K562 (cell line): ENCODE data around the gene POT1. TPM values are rescaled to one million over a fixed set of nuclear protein-coding genes. Genes with fewer than 3 reads are reported as not detected.

Experiments
- ATAC-seq: fragments of 200-7000 bp; cut with Tn5 transposase; 3 replicates; pipeline ENCODE4 v1.9.1; 2020; ENCODE audit warnings: moderate library complexity
- BruUV-seq: library from RNA; stranded (reverse); fragments of 400-500 nt; replicated peaks from 2 replicates; lab custom pipeline; 2021; lab: Mats Ljungman, UMichigan
- CTCF ChIA-PET: fragments of 300-600 bp; formaldehyde crosslinking; extraction: SDS; loops from one replicate; lab custom pipeline; 2021; ENCODE audit warnings: low intra/inter-chr PET ratio; lab: Yijun Ruan, JAX
- POLR2A ChIA-PET: fragments of 300-600, 350-650 bp; sonication (Branson Sonifier 250); formaldehyde crosslinking; extraction: SDS; loops from one replicate; lab custom pipeline; 2021; ENCODE audit warnings: antibody characterized with exemption, inconsistent platforms; lab: Yijun Ruan, JAX
- DNase-seq, 4 experiments: peaks; one replicate each; pipeline versions ENCODE4 v3.0.0 to v3.0.0-alpha.2; 2011 to 2018; ENCODE audit warnings: low spot score in 3 of 4, mixed read lengths in 3 of 4; ENCODE audit errors: extremely low read depth in 1 of 4
- FAIRE-seq: peaks from 2 replicates; lab custom pipeline; 2011; peaks lifted over from hg19 to GRCh38; lab: Jason Lieb, UNC
- H2AFZ ChIP-seq: 2 replicates; pipeline ENCODE4 v1.6.0; 2011; ENCODE audit warnings: low read depth, low read length, control low read depth, inconsistent platforms
- H3K27ac ChIP-seq: fragments of 200-600 bp; 3 replicates; pipeline ENCODE4 v1.8.0; 2011; ENCODE audit warnings: low read depth, mild to moderate bottlenecking, control low read depth, inconsistent platforms, low read length, moderate library complexity, mixed read lengths; ENCODE audit errors: extremely low read depth
- H3K27me3 ChIP-seq, 2 experiments: fragments of 300-600 bp in 1 of 2; 2 replicates in 1 of 2; 3 replicates in 1 of 2; pipeline versions ENCODE4 v1.6.0 to v1.8.0; 2011; ENCODE audit warnings: inconsistent platforms in 2 of 2, low read length in 2 of 2, mild to moderate bottlenecking in 1 of 2, mixed read lengths in 1 of 2, moderate library complexity in 1 of 2; ENCODE audit not compliant: control insufficient read depth in 2 of 2, insufficient read depth in 2 of 2
- H3K36me3 ChIP-seq: fragments of 300-600 bp; 3 replicates; pipeline ENCODE4 v1.8.0; 2011; ENCODE audit warnings: mild to moderate bottlenecking, low read length, inconsistent platforms; ENCODE audit not compliant: control insufficient read depth, insufficient read depth
- H3K4me1 ChIP-seq, 2 experiments: fragments of 200-600 bp in 1 of 2; replicated peaks in 1 of 2; 2 replicates in 1 of 2; 3 replicates in 1 of 2; pipeline versions ENCODE4 v1.5.1 to v1.8.0; 2011; ENCODE audit warnings: inconsistent platforms in 2 of 2, low read length in 2 of 2, mild to moderate bottlenecking in 1 of 2, mixed read lengths in 1 of 2, moderate library complexity in 1 of 2; ENCODE audit not compliant: control insufficient read depth in 2 of 2, insufficient read depth in 2 of 2
- H3K4me2 ChIP-seq: 2 replicates; pipeline ENCODE4 v1.6.1; 2011; ENCODE audit warnings: low read length, control low read depth, inconsistent platforms, mixed read lengths; ENCODE audit not compliant: insufficient read depth
- H3K4me3 ChIP-seq: fragments of 200-600 bp; sonication (generic), shearing (Covaris generic); 2 replicates; pipeline ENCODE4 v1.5.1; 2016; ENCODE audit warnings: control low read depth, inconsistent platforms
- H3K79me2 ChIP-seq: fragments of 200-600 bp; 3 replicates; pipeline ENCODE4 v1.8.0; 2011; ENCODE audit warnings: low read length, inconsistent platforms; ENCODE audit not compliant: control insufficient read depth, insufficient read depth
- H3K9ac ChIP-seq, 2 experiments: 2 replicates each; pipeline versions ENCODE4 v1.6.0 to v1.6.1; 2011; ENCODE audit warnings: low read depth in 2 of 2, low read length in 2 of 2, control low read depth in 1 of 2, inconsistent platforms in 1 of 2, mild to moderate bottlenecking in 1 of 2, mixed read lengths in 1 of 2; ENCODE audit not compliant: insufficient read depth in 1 of 2
- H3K9me1 ChIP-seq: one replicate; pipeline ENCODE4 v1.6.0; 2011; ENCODE audit warnings: inconsistent platforms, mild to moderate bottlenecking, low read length, moderate library complexity; ENCODE audit not compliant: control insufficient read depth, insufficient read depth
- H3K9me3 ChIP-seq: replicated peaks from 2 replicates; pipeline ENCODE4 v1.5.1; 2011; ENCODE audit warnings: low read depth, low read length, inconsistent platforms; ENCODE audit not compliant: control insufficient read depth, insufficient read depth
- H4K20me1 ChIP-seq: replicated peaks from 2 replicates; pipeline ENCODE4 v1.6.1; 2011; ENCODE audit warnings: low read length, inconsistent platforms, mixed read lengths; ENCODE audit not compliant: control insufficient read depth, insufficient read depth
- BRD4 ChIP-seq: fragments of 200-600 bp; sonication (generic); IDR thresholded peaks from 2 replicates; pipeline ENCODE4 v1.6.1; 2017; ENCODE audit warnings: inconsistent platforms
- CHD4 ChIP-seq: fragments of 200-600 bp; sonication (generic); IDR thresholded peaks from 3 replicates; pipeline ENCODE4 v1.6.1; 2012; ENCODE audit warnings: low read depth, mild to moderate bottlenecking, mixed read lengths, low read length, inconsistent platforms; ENCODE audit not compliant: insufficient read depth, insufficient replicate concordance, poor library complexity, severe bottlenecking
- EHMT2 ChIP-seq: fragments of 450-650 bp; IDR thresholded peaks from 2 replicates; pipeline ENCODE4 v1.6.1; 2018; ENCODE audit warnings: antibody characterized with exemption
- ID3 ChIP-seq, 2 experiments: fragments of 250-450 bp in 1 of 2; fragments of 450-650 bp in 1 of 2; sonication (Bioruptor Pico) in 1 of 2; IDR thresholded peaks; 2 replicates each; pipeline versions ENCODE4 v1.6.1 to v1.8.0; 2016 to 2021; ENCODE audit warnings: mild to moderate bottlenecking in 2 of 2, moderate library complexity in 2 of 2, missing compliant biosample characterization in 1 of 2, missing genetic modification characterization in 1 of 2
- MAX ChIP-seq: sonication (generic); formaldehyde crosslinking; IDR thresholded peaks from 2 replicates; pipeline ENCODE4 v1.9.0; 2022; ENCODE audit warnings: mild to moderate bottlenecking, missing genetic modification reagents
- MLX ChIP-seq, 2 experiments: fragments of 450-650 bp in 1 of 2; sonication (generic) in 1 of 2; formaldehyde crosslinking; conservative IDR thresholded peaks; 2 replicates each; pipeline versions ENCODE4 v1.4.0 to v1.8.1; 2020 to 2022; ENCODE audit warnings: mild to moderate bottlenecking in 1 of 2, missing genetic modification reagents in 1 of 2
- MTA2 ChIP-seq: fragments of 450-650 bp; IDR thresholded peaks from 2 replicates; pipeline ENCODE4 v1.6.1; 2016; ENCODE audit warnings: low read depth
- NFYB ChIP-seq: IDR thresholded peaks from 2 replicates; pipeline ENCODE4 v1.6.1; 2011; ENCODE audit warnings: mild to moderate bottlenecking, moderate library complexity; ENCODE audit not compliant: insufficient read length; ENCODE audit errors: extremely low read depth
- NR2F6 ChIP-seq: fragments of 450-650 bp; formaldehyde crosslinking; IDR thresholded peaks from 2 replicates; pipeline ENCODE4 v1.4.0; 2020; ENCODE audit warnings: mild to moderate bottlenecking
- PCBP1 ChIP-seq: fragments of 200-400 bp; formaldehyde crosslinking; IDR thresholded peaks from 2 replicates; pipeline ENCODE4 v1.6.1; 2018; ENCODE audit warnings: mild to moderate bottlenecking, low read depth, low read length; ENCODE audit not compliant: poor library complexity, severe bottlenecking
- RBM34 ChIP-seq: fragments of 200-400 bp; formaldehyde crosslinking; IDR thresholded peaks from 2 replicates; pipeline ENCODE4 v1.6.1; 2018; ENCODE audit warnings: low read length, borderline replicate concordance; ENCODE audit not compliant: insufficient read depth
- SLC30A9 ChIP-seq: fragments of 250-450 bp; sonication (Bioruptor Pico); IDR thresholded peaks from 2 replicates; pipeline ENCODE4 v1.8.0; 2022; ENCODE audit warnings: mild to moderate bottlenecking, moderate library complexity
- ZKSCAN1 ChIP-seq: fragments of 150-350 bp; IDR thresholded peaks from 2 replicates; pipeline ENCODE4 v1.6.1; 2016; ENCODE audit warnings: low read depth, low read length
- ZNF146 ChIP-seq: IDR thresholded peaks from one replicate; pipeline ENCODE4 v1.6.1; 2018; ENCODE audit warnings: missing compliant biosample characterization; ENCODE audit not compliant: unreplicated experiment
- ZNF277 ChIP-seq: fragments of 250-450 bp; sonication (Bioruptor Pico); IDR thresholded peaks from 2 replicates; pipeline ENCODE4 v1.8.0; 2022; ENCODE audit warnings: inconsistent platforms, mild to moderate bottlenecking, moderate library complexity, borderline replicate concordance
- ZNF311 ChIP-seq: fragments of 250-450 bp; sonication (Bioruptor Pico); IDR thresholded peaks from 2 replicates; pipeline ENCODE4 v1.4.0; 2020; ENCODE audit warnings: mild to moderate bottlenecking, moderate library complexity
- ZNF511 ChIP-seq: sonication (generic); formaldehyde crosslinking; IDR thresholded peaks from 2 replicates; pipeline ENCODE4 v1.8.0; 2022; ENCODE audit warnings: mild to moderate bottlenecking, missing genetic modification reagents
- ZNF57 ChIP-seq: fragments of 450-650 bp; formaldehyde crosslinking; IDR thresholded peaks from 2 replicates; pipeline ENCODE4 v1.4.0; 2020; ENCODE audit warnings: mild to moderate bottlenecking, moderate library complexity
- in situ Hi-C: fragments of 300-500 bp; cut with MboI; formaldehyde crosslinking; loops from 4 replicates; pipeline ENCODE4 v1.15.0; 2018; ENCODE audit warnings: inconsistent platforms, mixed read lengths
- intact Hi-C: fragments of 100-400 bp; cut with micrococcal nuclease; formaldehyde crosslinking; loops from 2 replicates; pipeline ENCODE4 v1.14.2; 2022
- polyA plus RNA-seq, 8 experiments: library from polyadenylated mRNA; depleted of rRNA in 4 of 8; stranded (reverse) in 5 of 8; unstranded in 3 of 8; fragments of >200 nt; fragmentation: Nextera tagmentation in 2 of 8; fragmentation: Illumina TruSeq in 1 of 8; extraction: Ambion mirVana in 2 of 8; extraction: Trizol in 1 of 8; gene quantifications; 2 replicates each; pipeline versions ENCODE4 v1.2.1 to v1.2.3, GENCODE V29; 2011 to 2014; ENCODE audit warnings: inconsistent platforms in 1 of 8, missing spikeins in 1 of 8
- total RNA-seq, 7 experiments: library from RNA; depleted of rRNA in 6 of 7; stranded (reverse); fragments of >200 nt in 6 of 7; fragmentation: Illumina TruSeq in 2 of 7; extraction: Trizol in 2 of 7; gene quantifications; 2 replicates each; pipeline versions ENCODE4 v1.2.1 to v1.2.3, GENCODE V29; 2011 to 2021; ENCODE audit warnings: low replicate concordance in 1 of 7

The POT1 gene
- total and polyA plus RNA-seq, 9 of the 15 experiments (the other 6 are each of a cell fraction or from before 2014, with no cell fraction given) = 37.9 to 140 (median 63.6) TPM

GRCh38 chr7:124779620-124780019 is 150.0 kb downstream of the POT1 start:
- POLR2A ChIA-PET = no interaction called here
- in situ Hi-C loops = no loop called here
- intact Hi-C loops = no loop called here

More at GRCh38 chr7:124779620-124780019, 150.0 kb downstream of the POT1 start:
- no peaks in the 10 kb centered on the region for H3K79me2 ChIP-seq
- no peaks in the 10 kb centered on the region for H3K9me1 ChIP-seq
- CTCF ChIA-PET = no interaction called here
- no peak overlapping the region for H3K9ac ChIP-seq
- no peak overlapping the region for H2AFZ ChIP-seq
- FAIRE-seq = no peak
- no TSS peak for BruUV-seq
- no peaks in the 10 kb centered on the region for H3K27me3 ChIP-seq
- no peaks in the 10 kb centered on the region; a peak in 1 of 5 replicates for H3K4me1 ChIP-seq
- TF ChIP-seq SLC30A9 (CRISPR knock-in tag) (no peak), EHMT2 (no peak), BRD4 (no peak), CHD4 (no peak), ZNF146 (CRISPR knock-in tag) (no peak), ZKSCAN1 (no peak), NR2F6 (CRISPR knock-in tag) (no peak), MLX (CRISPR knock-in tag; conservative IDR thresholded peaks at IDR 0.05) (no peak), ZNF311 (no peak), ZNF511 (CRISPR knock-in tag) (no peak), NFYB (no peak), MAX (CRISPR knock-in tag) (no peak), ID3 (CRISPR knock-in tag; IDR thresholded peaks at IDR 0.05) (no peak), ID3 (tag; IDR thresholded peaks at IDR 0.05) (no peak), ZNF277 (CRISPR knock-in tag) (no peak), PCBP1 (no peak), ZNF57 (CRISPR knock-in tag) (no peak), MTA2 (no peak), RBM34 (no peak)
- TF ChIP-seq, all 486 proteins: peak for 0
- Histone ChIP-seq H3K36me3 (no peaks in the 10 kb centered on the region), H3K4me3 (no peak overlapping the region), H3K4me2 (no peak overlapping the region), H4K20me1 (no peaks in the 10 kb centered on the region), H3K9me3 (no peaks in the 10 kb centered on the region), H3K27ac (no peak overlapping the region)
- ATAC-seq (no peak), DNase-seq (no peak)
